SK-N-SH treated with all-trans-retinoic acid at 6 μM for 48 hours (cell line): Measurements from ENCODE around the gene NRN1.

Experiments
- ARNTL ChIP-seq: fragments of 450-650 bp; formaldehyde crosslinking; IDR thresholded peaks from 2 replicates; pipeline ENCODE4 v1.5.0; 2020; ENCODE audit warnings: low read depth, mild to moderate bottlenecking, moderate library complexity, borderline replicate concordance
- CSDC2 ChIP-seq: fragments of 250-450 bp; sonication (Bioruptor Pico); IDR thresholded peaks from 2 replicates; pipeline ENCODE4 v1.5.0; 2020; ENCODE audit warnings: mild to moderate bottlenecking, moderate library complexity
- GLIS3 ChIP-seq: fragments of 250-450 bp; sonication (Bioruptor Pico); IDR thresholded peaks from 2 replicates; pipeline ENCODE4 v1.5.0; 2020; ENCODE audit warnings: mild to moderate bottlenecking, moderate library complexity
- OSR1 ChIP-seq: fragments of 250-450 bp; sonication (Bioruptor Pico); IDR thresholded peaks from 2 replicates; pipeline ENCODE4 v1.8.0; 2022; ENCODE audit warnings: moderate library complexity, mild to moderate bottlenecking, inconsistent platforms
- TCF4 ChIP-seq: fragments of 250-450 bp; sonication (Bioruptor Pico); IDR thresholded peaks from 2 replicates; pipeline ENCODE4 v1.8.0; 2021; ENCODE audit warnings: mild to moderate bottlenecking, moderate library complexity, borderline replicate concordance
- TOX ChIP-seq: fragments of 250-450 bp; sonication (Bioruptor Pico); IDR thresholded peaks from 2 replicates; pipeline ENCODE4 v1.8.0; 2021; ENCODE audit warnings: mild to moderate bottlenecking, moderate library complexity, borderline replicate concordance
- ZC3H10 ChIP-seq: fragments of 250-450 bp; sonication (Bioruptor Pico); IDR thresholded peaks from 2 replicates; pipeline ENCODE4 v1.5.1; 2021; ENCODE audit warnings: mild to moderate bottlenecking, moderate library complexity
- ZFP30 ChIP-seq: fragments of 450-650 bp; formaldehyde crosslinking; IDR thresholded peaks from 2 replicates; pipeline ENCODE4 v1.5.0; 2022; ENCODE audit warnings: mild to moderate bottlenecking, moderate library complexity
- ZNF565 ChIP-seq: fragments of 450-650 bp; formaldehyde crosslinking; conservative IDR thresholded peaks from 2 replicates; pipeline ENCODE4 v1.5.0; 2020; ENCODE audit warnings: low read depth, mild to moderate bottlenecking, moderate library complexity
- ZNF70 ChIP-seq: fragments of 450-650 bp; formaldehyde crosslinking; IDR thresholded peaks from 2 replicates; pipeline ENCODE4 v1.5.0; 2020; ENCODE audit warnings: mild to moderate bottlenecking, moderate library complexity
- ZNF8 ChIP-seq: fragments of 450-650 bp; formaldehyde crosslinking; IDR thresholded peaks from 2 replicates; pipeline ENCODE4 v1.5.0; 2020; ENCODE audit warnings: mild to moderate bottlenecking, moderate library complexity
- TF ChIP-seq, protein P1 (sequence below): fragments of 250-450 bp; sonication (Bioruptor Pico); IDR thresholded peaks from 2 replicates; pipeline ENCODE4 v1.5.0; 2020; ENCODE audit warnings: mild to moderate bottlenecking, moderate library complexity
- TF ChIP-seq, protein P2 (sequence below): fragments of 250-450 bp; sonication (Bioruptor Pico); IDR thresholded peaks from 2 replicates; pipeline ENCODE4 v1.5.1; 2020; ENCODE audit warnings: low read depth, mild to moderate bottlenecking, moderate library complexity
- TF ChIP-seq, protein P3 (sequence below): fragments of 250-450 bp; sonication (Bioruptor Pico); IDR thresholded peaks from 2 replicates; pipeline ENCODE4 v1.8.0; 2020; ENCODE audit warnings: mild to moderate bottlenecking, moderate library complexity, borderline replicate concordance

DNA sequence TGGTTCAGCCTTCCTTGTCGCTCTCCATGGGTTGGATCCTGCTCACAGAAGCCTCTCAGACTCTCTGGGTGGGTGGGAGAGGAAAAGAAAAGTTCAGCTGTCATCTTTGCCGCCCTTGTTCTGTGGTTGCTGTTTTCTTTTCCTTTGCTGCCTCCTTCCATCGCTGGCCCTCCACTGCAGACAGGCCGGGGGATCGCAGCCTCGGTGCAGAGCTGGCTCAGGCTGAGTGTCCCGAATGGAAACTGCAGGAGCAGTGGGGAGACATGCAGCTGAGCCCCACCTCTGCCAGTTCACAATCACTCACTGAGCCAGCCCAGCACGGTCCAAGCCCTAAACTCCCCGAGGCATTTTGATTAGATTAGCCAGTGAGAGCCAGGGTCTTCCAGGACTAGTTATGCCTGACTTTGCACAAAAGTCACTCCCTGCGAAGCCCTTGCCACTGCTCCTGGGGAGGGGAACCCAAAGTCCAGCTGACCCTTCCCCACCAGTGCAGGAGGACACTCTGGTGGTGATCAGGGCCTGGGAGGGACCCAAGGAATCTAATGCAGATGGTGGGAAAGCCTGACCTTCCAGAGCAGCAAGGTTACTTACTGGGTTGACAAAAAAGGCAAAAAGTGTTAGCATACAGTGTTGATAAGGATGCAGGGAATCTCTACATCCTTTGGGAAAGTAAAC lies 14.0 kb downstream of the NRN1 start:
- TF ChIP-seq ZFP30 (CRISPR knock-in tag) (no peak), TCF4 (CRISPR knock-in tag) (no peak), ARNTL (CRISPR knock-in tag) (no peak), TOX (CRISPR knock-in tag) (no peak), CSDC2 (CRISPR knock-in tag) (no peak), OSR1 (CRISPR knock-in tag) (no peak), ZNF8 (CRISPR knock-in tag) (no peak), ZNF565 (no peak), GLIS3 (no peak), ZNF70 (CRISPR knock-in tag) (no peak), ZC3H10 (CRISPR knock-in tag) (no peak)
- TF ChIP-seq, protein P1, sequence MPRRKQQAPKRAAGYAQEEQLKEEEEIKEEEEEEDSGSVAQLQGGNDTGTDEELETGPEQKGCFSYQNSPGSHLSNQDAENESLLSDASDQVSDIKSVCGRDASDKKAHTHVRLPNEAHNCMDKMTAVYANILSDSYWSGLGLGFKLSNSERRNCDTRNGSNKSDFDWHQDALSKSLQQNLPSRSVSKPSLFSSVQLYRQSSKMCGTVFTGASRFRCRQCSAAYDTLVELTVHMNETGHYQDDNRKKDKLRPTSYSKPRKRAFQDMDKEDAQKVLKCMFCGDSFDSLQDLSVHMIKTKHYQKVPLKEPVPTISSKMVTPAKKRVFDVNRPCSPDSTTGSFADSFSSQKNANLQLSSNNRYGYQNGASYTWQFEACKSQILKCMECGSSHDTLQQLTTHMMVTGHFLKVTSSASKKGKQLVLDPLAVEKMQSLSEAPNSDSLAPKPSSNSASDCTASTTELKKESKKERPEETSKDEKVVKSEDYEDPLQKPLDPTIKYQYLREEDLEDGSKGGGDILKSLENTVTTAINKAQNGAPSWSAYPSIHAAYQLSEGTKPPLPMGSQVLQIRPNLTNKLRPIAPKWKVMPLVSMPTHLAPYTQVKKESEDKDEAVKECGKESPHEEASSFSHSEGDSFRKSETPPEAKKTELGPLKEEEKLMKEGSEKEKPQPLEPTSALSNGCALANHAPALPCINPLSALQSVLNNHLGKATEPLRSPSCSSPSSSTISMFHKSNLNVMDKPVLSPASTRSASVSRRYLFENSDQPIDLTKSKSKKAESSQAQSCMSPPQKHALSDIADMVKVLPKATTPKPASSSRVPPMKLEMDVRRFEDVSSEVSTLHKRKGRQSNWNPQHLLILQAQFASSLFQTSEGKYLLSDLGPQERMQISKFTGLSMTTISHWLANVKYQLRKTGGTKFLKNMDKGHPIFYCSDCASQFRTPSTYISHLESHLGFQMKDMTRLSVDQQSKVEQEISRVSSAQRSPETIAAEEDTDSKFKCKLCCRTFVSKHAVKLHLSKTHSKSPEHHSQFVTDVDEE (CRISPR knock-in tag), result no peak
- TF ChIP-seq, protein P2, sequence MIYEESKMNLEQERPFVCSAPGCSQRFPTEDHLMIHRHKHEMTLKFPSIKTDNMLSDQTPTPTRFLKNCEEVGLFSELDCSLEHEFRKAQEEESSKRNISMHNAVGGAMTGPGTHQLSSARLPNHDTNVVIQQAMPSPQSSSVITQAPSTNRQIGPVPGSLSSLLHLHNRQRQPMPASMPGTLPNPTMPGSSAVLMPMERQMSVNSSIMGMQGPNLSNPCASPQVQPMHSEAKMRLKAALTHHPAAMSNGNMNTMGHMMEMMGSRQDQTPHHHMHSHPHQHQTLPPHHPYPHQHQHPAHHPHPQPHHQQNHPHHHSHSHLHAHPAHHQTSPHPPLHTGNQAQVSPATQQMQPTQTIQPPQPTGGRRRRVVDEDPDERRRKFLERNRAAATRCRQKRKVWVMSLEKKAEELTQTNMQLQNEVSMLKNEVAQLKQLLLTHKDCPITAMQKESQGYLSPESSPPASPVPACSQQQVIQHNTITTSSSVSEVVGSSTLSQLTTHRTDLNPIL (CRISPR knock-in tag), result no peak
- TF ChIP-seq, protein P3, sequence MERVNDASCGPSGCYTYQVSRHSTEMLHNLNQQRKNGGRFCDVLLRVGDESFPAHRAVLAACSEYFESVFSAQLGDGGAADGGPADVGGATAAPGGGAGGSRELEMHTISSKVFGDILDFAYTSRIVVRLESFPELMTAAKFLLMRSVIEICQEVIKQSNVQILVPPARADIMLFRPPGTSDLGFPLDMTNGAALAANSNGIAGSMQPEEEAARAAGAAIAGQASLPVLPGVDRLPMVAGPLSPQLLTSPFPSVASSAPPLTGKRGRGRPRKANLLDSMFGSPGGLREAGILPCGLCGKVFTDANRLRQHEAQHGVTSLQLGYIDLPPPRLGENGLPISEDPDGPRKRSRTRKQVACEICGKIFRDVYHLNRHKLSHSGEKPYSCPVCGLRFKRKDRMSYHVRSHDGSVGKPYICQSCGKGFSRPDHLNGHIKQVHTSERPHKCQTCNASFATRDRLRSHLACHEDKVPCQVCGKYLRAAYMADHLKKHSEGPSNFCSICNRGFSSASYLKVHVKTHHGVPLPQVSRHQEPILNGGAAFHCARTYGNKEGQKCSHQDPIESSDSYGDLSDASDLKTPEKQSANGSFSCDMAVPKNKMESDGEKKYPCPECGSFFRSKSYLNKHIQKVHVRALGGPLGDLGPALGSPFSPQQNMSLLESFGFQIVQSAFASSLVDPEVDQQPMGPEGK (CRISPR knock-in tag), result no peak
